ENCODE results near the gene ZNF358. TPM values are rescaled to one million over a fixed set of nuclear protein-coding genes. Genes with fewer than 3 reads are reported as not detected.

The ZNF358 gene
- total and polyA plus RNA-seq, 4 donors = 49.1 to 119 (median 56.5) TPM

GRCh38 chr19:7565332-7565731 is 49.4 kb downstream of the ZNF358 start:
- DNase-seq (no peak), ATAC-seq (ENCODE audit: low FRiP score) (no peak)
- Histone ChIP-seq H3K9me3 (ENCODE audit: control insufficient read depth, low read length) (no peaks in the 10 kb centered on the region), H3K27ac (ENCODE audit: low read depth in 1 of 2, low read length in 2 of 2) (no peak overlapping the region), H3K27me3 (ENCODE audit: control insufficient read depth in 1 of 2, insufficient read depth in 2 of 2, low read length in 1 of 2) (no peaks in the 10 kb centered on the region), H3K4me1 (ENCODE audit: control insufficient read depth in 1 of 2, insufficient read depth in 2 of 2, low read length in 2 of 2) (no peaks in the 10 kb centered on the region), H3K36me3 (ENCODE audit: control insufficient read depth in 1 of 2, insufficient read depth in 2 of 2, low read length in 1 of 2) (no peaks in the 10 kb centered on the region), H3K4me3 (ENCODE audit: low read length in 2 of 2) (no peak overlapping the region)
- 73 to 88% methylated on average over 5 of the region's 5 CpGs for WGBS, 2 donors
- intact Hi-C loops (cut with DNase I) = loop anchor here (5.0 kb wide), 3 partner anchors 117 to 237 kb away; partner anchors contain the start of gene TRAPPC5 (in 1 of the 2)

Other genes with a start within 250 kb of the ZNF358 start
- gene INSR, start 221.7 kb upstream of the ZNF358 start, total RNA-seq = 100 to 1,000 TPM in 1 of 2 donors, 10 to 100 TPM in 1; 67.0 to 106 TPM
- gene INSR, start 221.7 kb upstream of the ZNF358 start, polyA plus RNA-seq = 10 to 100 TPM in 1 of 2 donors, 1 to 10 TPM in 1; 4.8 to 12.0 TPM
- 10 to 100 TPM; 21.9 to 23.1 TPM for gene ARHGEF18, start 167.2 kb upstream of the ZNF358 start, total RNA-seq
- gene ARHGEF18, start 167.2 kb upstream of the ZNF358 start, polyA plus RNA-seq = 10 to 100 TPM in 1 of 2 donors, 1 to 10 TPM in 1; 8.3 to 10.6 TPM
- gene PEX11G, start 27.1 kb upstream of the ZNF358 start, total RNA-seq = 1 to 10 TPM; 1.9 TPM
- gene PEX11G, start 27.1 kb upstream of the ZNF358 start, polyA plus RNA-seq = 1 to 10 TPM; 4.0 to 5.3 TPM
- gene MCOLN1, start 6.5 kb downstream of the ZNF358 start, total RNA-seq = 10 to 100 TPM; 21.2 to 36.0 TPM
- gene MCOLN1, start 6.5 kb downstream of the ZNF358 start, polyA plus RNA-seq = 10 to 100 TPM; 14.5 to 34.6 TPM
- 100 to 1,000 TPM in 1 of 2 donors, 10 to 100 TPM in 1; 90.3 to 136 TPM for gene PNPLA6, start 19.6 kb downstream of the ZNF358 start, total RNA-seq
- 10 to 100 TPM; 25.0 to 92.3 TPM for gene PNPLA6, start 19.6 kb downstream of the ZNF358 start, polyA plus RNA-seq
- not detected for gene CAMSAP3, start 79.8 kb downstream of the ZNF358 start, total RNA-seq
- 1 to 10 TPM in 1 of 2 donors, under 1 TPM in 1; 0.05 to 5.0 TPM for gene CAMSAP3, start 79.8 kb downstream of the ZNF358 start, polyA plus RNA-seq
- gene XAB2, start 113.4 kb downstream of the ZNF358 start, total RNA-seq = 10 to 100 TPM; 25.4 to 34.1 TPM
- 10 to 100 TPM; 17.0 to 93.8 TPM for gene XAB2, start 113.4 kb downstream of the ZNF358 start, polyA plus RNA-seq
- gene PET100, start 113.7 kb downstream of the ZNF358 start, total RNA-seq = 10 to 100 TPM; 81.2 to 95.7 TPM
- 10 to 100 TPM; 67.6 to 96.4 TPM for gene PET100, start 113.7 kb downstream of the ZNF358 start, polyA plus RNA-seq
- not detected for gene PCP2, start 117.6 kb downstream of the ZNF358 start, total RNA-seq
- gene PCP2, start 117.6 kb downstream of the ZNF358 start, polyA plus RNA-seq = not detected
- 10 to 100 TPM; 30.3 to 35.4 TPM for gene STXBP2, start 121.0 kb downstream of the ZNF358 start, total RNA-seq
- gene STXBP2, start 121.0 kb downstream of the ZNF358 start, polyA plus RNA-seq = 10 to 100 TPM; 11.4 to 27.4 TPM
- gene RETN, start 152.9 kb downstream of the ZNF358 start, total RNA-seq = not detected
- gene RETN, start 152.9 kb downstream of the ZNF358 start, polyA plus RNA-seq = 1 to 10 TPM in 1 of 2 donors, not detected in 1; 2.6 TPM
- 1 to 10 TPM in 1 of 2 donors, under 1 TPM in 1; 0.63 to 4.3 TPM for gene MCEMP1, start 161.0 kb downstream of the ZNF358 start, total RNA-seq
- gene MCEMP1, start 161.0 kb downstream of the ZNF358 start, polyA plus RNA-seq = 1 to 10 TPM in 1 of 2 donors, under 1 TPM in 1; 0.10 to 8.3 TPM
- 10 to 100 TPM; 54.0 to 60.1 TPM for gene TRAPPC5, start 164.7 kb downstream of the ZNF358 start, total RNA-seq
- 10 to 100 TPM; 26.8 to 79.6 TPM for gene TRAPPC5, start 164.7 kb downstream of the ZNF358 start, polyA plus RNA-seq
- gene FCER2, start 186.0 kb downstream of the ZNF358 start, total RNA-seq = 1 to 10 TPM in 1 of 2 donors, under 1 TPM in 1; 0.36 to 2.9 TPM
- not detected for gene FCER2, start 186.0 kb downstream of the ZNF358 start, polyA plus RNA-seq
- 10 to 100 TPM in 1 of 2 donors, 1 to 10 TPM in 1; 2.8 to 26.8 TPM for gene CLEC4G, start 216.0 kb downstream of the ZNF358 start, total RNA-seq
- gene CLEC4G, start 216.0 kb downstream of the ZNF358 start, polyA plus RNA-seq = 1 to 10 TPM in 1 of 2 donors, not detected in 1; 2.3 TPM
- 10 to 100 TPM; 19.2 to 63.9 TPM for gene CD209, start 231.4 kb downstream of the ZNF358 start, total RNA-seq
- gene CD209, start 231.4 kb downstream of the ZNF358 start, polyA plus RNA-seq = 1 to 10 TPM; 1.0 to 3.1 TPM
- gene CLEC4M, start 247.1 kb downstream of the ZNF358 start, total RNA-seq = not detected
- gene CLEC4M, start 247.1 kb downstream of the ZNF358 start, polyA plus RNA-seq = under 1 TPM in 1 of 2 donors, not detected in 1; 0.50 TPM

Data from aorta (tissue), 5 donors.